HTERT RPE-1 (cell line): ENCODE results near the gene LAMB1.

Experiments used
- in situ Hi-C: fragments of 300-500 bp; cut with MboI; formaldehyde crosslinking; loops from 4 replicates; pipeline ENCODE4 v1.14.3; 2020; ENCODE audit warnings: low sequenced_read_pairs

LAMB1 gene

DNA sequence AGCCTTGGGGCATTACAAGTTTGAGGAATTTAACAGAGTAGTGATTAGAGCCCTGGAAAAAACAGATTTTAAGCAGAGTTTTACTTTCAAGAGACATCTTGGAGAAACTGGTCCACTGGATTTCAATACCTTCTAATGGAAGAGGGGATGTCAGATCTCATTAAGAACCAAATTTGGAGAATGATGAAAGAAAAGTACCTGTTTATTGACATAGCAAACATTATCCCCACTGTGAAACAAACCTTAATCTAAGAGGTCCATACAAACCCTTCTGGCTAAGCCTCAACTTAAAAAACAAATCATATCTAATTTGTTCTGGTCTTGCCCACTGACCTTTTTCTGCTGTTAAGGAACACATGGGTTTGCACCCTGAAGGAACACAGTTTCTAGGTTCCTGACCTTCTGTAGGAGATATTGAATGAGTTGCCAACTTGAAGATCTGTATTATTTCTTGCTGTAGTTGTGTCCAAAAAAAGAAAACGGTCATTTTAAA lies 53.5 kb downstream of the LAMB1 start:
- in situ Hi-C loops, result no loop called here

DNA sequence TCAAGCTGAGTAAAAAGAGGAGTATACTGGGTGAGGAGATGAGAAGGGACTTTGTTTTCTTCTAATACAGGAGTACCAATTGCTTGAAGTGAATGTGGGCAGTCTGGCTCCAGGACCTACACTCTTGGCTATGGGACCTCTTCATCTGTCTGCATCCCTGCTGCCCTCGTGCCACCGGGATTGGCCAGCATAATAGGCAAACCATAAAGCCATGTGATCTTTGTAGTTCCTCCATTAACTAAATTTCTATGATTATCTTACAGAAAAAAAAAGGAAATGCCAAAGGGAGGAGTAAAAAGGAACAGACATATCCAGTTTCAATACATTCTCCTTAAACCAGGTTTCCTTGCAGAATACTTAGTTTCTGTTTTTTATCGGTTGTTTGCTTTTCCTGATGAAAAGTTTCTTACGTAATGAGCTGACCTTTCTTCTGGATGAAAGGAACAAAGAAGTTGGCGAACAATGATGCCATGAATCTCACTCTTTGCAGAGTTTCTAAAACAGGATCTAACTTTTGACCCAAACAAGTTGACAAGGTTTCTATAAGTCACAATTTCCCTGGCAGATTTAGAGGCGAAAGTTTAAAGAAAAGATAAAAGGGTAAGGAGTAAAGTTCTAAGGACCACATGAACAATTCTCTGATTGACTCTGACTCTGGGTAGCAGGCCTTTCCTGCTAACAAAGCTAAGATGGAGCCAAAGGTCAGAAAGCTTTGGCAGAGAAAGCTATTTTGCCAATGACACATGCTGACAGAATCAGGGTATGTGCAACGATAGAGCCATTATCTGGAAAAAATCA lies 54.1 kb downstream of the LAMB1 start:
- in situ Hi-C loops, result no loop called here

DNA sequence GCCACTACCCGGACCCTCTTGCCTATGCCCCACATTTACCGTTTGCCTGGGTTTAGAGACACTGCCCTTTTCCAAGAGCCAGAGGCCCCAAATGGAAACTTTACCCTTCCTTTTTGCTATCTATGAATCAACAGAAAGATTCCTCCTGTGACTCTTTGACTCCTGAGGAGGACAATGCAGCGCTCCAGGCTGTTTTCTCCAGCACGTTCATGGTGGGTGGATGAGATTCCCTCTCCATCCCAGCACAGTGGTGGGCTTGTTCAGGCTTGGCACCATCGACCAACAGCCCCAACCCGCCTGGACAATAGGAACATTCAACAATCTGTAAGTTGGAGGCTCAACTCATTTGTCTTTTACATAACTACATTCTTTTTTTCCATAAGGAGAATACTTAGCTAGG lies 56.1 kb downstream of the LAMB1 start:
- in situ Hi-C loops, result no loop called here

DNA sequence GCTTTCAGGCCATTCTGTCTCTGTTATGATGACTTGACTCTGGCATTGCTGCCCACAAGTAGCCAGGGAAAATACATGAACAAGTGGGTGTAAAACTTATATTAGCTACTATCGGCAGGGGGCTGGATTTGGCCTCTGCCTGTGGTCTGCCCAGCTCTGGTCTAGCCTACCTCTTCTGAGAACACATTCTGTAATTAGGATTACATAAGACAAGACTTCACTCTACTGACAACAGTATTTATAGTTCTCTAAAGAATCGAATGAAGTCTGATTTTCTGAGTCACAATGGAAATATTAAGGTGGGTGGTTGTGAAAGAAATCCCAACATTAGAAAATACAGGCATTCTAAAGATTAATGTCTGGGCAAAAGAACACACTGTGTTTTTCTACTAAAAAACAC lies 56.5 kb downstream of the LAMB1 start:
- in situ Hi-C loops, result no loop called here

DNA sequence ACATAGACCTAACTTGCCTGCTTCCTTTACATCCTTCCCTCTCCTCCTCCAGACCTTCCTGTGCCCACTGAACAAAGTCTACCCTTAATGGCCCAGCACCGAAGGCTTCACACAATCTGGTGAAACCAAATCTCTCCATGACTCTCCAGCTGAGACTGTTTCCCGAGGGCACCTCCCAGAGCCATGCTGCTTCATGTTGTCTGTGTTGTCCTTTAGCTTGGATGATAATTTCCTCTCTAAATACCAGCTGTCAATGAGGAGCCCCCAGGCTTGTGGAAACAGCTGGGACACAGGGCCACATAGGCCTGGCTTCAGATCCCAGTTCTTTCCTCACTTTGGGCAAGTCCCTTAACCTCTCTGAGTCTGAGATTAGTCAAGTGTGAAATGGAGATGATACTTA lies 57.6 kb downstream of the LAMB1 start:
- in situ Hi-C loops, result no loop called here

DNA sequence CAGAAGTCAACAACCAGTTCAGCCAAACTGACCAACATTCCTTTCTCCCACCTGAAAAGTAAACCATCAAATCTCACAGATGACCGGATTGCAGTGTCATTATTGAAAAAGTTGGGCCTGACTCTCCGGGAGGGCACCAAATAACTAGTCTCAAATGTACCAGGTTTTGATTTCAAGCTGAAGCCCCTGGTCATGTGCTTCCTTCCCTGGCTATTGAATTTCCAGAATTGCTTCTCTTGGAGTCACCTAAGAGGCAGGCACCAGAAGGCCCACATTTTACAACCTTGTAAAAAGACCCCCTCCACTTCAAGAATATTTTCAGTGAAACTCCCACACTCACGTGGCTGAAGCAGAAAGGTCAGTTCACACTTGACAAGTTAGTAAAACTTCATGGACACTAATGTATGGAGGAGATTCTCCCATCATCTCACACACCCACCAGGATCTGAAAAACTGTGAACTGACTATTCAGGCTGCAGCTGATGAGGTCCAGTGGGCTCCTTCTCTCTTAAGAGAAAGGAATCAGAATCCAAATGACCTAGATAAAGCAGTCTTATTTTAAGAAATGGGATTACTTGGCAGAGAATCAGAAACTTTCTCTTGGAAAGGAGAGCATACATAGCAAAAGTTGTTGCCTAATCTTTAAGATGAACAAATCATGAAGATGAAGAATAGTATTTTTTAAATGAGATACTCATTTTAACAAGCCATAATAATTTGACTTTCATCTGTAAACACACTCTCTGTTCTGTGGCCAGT lies 58.4 kb downstream of the LAMB1 start:
- in situ Hi-C loops, result no loop called here

DNA sequence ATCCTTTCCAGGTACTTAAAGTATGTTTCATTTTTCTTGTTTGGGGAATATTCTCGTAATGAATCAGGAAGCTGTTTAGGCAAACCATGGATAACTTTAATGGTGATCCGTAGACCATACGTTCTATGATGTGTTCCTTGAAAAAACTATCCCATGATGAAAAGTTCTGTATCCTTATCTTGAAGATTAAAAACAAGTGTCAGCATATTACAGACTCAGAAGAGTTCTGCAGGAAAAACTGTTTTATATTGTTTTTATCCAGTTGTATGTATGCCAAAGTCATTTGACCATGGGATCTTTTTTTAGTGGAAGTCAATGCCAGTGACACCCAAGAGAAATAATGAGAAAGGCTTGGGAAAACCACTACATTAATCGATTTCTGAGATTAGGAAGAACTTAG lies 59.9 kb downstream of the LAMB1 start:
- in situ Hi-C loops, result no loop called here

DNA sequence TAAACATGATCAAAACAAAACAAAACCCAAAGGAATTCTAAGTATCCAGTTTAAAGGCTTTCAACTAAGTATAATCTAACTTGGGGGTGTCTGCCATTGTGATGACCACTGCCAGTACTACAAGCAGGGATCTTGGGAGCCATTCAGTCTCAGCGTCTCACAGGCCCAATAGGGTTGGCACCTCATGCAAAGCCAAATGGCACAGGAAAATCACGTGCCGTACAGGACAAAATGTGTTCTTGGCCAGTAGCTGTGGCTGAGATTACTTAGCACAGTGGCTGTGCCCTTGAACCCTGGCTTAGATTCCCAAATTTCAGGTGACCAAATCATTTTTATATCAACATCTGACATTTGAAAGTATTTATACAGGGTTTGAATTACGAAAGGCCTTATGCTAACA lies 62.0 kb downstream of the LAMB1 start:
- in situ Hi-C loops, result no loop called here

DNA sequence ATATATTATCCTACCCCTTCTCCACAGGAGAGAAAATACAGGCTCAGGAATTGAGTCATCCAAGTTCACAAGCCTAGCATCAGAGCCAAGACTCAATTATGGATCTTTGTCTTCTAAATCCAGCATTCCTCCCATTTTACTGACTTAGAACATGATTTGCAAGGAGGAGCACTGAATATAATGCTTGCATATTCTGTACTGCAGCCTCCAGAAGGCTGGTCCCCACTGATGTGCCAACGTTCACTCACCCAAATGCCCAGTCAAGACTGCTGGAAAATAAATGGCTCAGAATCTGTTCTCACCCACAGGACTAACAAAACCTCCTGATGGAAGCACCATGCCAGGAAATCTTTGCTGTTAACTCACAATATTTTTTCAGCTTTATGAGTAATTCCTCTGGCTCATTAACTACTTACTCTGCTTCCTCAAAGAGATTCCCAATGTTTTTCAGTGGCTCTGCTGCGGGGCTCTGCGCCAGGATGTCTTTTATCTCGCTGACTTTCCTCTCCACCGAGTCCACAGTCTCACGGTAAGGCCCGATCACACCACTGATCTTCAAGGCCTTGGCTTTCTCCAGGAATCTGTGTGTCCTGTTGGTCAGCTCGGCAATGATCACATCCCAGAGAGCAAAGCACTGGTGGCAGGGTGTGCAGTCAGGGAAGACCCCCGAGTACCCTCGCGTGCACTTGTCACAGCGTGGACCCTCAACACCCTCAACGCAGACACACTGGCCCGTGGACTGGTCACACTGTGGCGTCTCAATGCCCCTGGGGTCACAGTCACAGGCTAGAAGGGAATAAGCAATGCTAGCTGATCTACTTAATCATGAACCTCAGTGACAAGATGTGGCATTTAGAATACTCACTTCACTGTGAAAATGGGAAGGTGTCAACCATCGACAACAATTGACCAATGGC lies 63.1 kb downstream of the LAMB1 start:
- in situ Hi-C loops, result no loop called here

DNA sequence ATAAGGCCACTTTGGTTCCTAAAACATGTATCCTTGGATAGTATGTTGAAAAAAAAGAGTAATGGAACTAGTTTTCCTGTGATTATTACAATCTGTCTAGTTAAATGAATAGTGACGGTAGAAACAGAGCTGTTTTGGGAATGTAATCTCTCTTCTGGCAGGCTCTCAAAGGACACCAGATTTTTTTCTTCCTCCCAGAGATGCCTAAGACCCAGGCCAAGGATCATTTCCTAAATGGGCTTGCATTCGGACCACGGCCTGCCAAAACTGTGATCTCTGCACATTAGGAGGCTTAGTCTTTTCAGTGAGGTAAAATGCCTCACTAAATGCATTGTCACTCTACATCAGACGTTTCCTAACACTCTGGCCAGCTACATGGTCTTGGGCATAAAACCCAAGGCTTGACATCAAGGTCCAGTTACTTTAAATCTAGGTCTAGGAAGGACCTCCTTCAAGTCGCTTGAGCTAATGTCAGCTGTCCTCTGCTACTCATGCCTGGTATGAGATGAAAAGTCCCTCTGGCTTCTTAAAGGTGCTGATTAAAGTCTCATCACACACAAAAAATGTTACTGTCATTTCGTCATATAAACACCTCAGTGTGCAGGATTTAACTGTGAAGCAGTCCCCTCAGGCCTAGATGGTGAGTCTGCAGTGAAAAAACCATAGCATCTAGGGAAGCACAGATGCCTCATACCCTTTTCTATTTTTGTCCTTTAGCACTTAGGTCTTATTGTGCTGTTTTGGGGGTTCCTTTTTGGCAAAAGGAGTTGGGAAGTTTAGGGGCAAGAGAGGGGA lies 64.3 kb downstream of the LAMB1 start:
- in situ Hi-C loops, result no loop called here

DNA sequence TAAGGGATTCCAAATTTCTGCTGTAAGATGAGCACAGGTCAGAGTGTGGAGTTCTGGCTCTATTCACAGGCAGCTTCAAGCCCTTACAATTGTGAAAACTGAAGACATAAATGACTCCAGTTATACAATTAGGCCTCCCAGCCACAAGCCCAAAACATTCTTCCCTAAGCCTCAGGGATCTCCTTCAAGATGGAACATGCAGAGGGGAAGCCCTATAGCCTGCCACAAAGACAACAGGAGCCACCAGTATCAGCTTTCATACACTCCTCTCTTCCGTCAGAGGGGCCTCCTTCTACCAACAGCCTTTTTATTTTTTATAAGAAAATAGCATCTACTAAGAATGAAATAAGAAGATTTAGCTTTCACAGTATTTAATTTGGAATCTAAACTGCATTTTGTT lies 65.4 kb downstream of the LAMB1 start:
- in situ Hi-C loops, result no loop called here

DNA sequence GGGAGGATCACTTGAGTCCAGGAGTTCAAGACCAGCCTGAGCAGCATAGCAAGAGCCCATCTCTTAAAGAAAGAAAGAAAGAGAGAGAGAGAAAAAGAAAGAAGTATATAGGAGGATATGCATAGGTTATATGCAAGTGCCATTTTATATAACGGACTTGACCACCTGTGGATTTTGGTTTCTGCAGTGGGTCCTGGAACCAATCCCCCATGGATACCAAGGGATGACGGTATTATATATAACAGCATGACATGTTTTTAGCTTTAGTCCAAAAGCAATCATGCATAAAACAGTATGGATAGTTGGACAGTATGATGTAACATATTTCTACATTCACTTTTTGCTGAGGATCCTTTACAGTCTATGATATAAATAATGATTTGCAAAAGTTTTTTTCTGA lies 66.6 kb downstream of the LAMB1 start:
- in situ Hi-C loops, result no loop called here

DNA sequence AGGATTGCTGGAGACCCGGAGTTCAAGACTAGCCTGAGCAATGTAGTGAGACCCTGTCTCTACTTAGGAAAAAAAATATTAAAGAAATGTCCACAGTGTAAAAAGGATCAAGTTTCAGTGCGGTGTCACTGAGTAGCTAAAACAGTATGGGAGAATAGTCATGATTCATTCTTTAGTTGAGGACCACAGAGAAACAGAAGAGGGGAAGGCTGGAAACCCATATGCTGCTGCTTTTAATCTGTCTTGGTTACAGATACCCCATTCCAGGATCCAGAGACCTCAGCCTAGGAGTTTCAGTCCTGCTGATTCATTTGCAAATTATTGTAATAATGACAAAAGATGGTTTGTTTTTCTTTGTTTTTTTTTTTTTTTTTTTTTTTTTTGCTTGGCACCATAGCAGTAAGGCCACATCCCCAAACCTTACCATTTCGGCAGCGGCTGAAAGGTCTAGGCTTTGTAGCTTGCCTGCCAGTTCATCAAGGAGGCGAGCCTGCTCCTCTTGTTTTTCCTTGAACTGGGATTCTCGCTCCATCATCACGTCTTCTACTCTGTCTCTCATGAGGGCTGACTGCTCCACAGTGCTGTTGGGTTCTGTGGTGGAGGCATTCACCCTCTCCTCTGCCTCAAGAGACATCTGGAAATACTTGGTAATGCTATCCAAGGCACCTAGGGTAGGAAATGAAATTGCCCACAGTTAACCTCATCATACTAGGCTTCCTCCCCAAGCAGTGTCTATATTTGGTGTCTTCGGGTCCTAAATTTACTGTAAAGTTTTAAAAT lies 67.8 kb downstream of the LAMB1 start:
- in situ Hi-C loops, result no loop called here

DNA sequence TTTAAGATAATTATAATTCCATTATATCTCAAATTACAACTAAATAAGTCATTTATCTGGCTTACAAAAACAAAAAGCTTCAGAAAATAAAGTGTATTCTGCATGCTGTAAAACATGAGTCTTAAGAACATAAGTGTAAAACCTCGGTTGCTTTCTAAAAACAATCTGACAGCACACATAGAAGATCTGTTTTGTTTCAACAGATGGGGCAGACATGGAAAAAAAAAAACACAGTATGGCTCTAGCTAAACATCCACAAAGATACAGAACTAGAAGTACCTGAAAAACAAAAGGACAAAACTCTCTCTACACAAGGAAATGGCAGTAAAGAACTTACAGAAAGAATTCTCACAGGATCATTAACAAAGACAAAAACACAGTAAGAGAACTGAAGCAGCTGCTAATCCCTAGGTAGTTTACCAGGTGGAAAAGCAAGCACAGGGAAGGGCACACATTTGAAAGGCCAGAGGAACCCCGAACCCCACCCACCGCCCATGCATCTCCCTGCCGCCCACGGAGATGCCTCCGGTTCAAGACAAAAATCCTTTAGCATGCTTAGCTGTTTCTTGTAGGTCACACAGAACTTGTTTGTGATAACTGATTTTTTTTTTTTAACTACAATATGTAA lies 69.5 kb downstream of the LAMB1 start:
- in situ Hi-C loops, result no loop called here

DNA sequence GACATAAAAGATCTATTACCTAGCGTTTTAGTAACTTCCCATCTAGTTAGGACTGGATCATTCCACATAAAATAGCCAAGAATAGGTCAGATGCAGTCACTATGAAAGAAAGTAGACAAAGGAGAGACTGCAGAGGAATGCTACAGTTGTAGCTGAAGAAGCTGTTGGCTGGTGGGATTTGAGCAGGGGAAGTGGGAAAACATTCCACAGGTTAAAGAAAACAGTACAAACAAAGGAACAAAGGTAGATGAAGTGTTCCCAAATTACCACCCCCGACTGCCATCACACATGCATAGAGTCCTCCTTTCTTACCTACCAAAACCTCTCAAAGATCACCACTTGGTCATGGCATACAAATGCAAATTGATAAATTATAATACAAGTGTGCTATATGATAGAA lies 70.2 kb downstream of the LAMB1 start:
- in situ Hi-C loops, result no loop called here

DNA sequence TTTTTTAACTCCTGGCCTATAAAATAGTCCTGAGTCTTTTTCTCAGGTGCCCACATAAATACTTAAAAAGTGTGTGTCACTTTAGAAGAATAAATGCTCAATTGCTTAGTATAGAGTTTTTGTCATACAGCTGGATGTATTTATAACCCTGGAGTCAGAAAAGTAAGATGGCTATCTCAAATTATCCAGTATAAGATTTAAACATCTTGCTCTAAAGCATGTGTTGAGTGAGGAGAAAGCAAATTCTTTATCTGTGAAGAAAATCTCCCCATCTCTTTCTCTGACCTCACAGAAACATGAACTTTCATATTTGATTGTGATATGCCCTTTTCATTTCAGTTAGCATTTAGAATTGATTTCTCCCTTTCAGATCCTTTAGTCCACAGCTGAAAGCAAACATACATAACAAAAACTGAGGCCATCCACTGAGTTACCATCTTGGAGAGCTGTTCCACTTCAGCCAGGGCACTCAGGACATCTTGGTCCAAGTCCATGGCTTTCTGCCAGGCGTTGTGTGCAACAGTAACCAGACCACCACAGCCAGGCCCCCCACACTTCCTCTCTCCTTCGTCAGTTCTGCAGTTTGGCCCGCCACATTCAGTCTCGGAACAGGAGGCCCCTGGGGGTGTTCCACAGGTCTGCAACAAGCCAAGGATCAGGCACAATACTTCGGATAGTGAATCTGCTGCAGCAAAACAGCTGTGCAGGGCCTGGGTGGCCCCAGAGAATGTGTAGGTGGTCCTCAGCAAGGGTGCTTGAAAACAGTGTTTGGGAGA lies 71.0 kb downstream of the LAMB1 start:
- in situ Hi-C loops, result no loop called here

DNA sequence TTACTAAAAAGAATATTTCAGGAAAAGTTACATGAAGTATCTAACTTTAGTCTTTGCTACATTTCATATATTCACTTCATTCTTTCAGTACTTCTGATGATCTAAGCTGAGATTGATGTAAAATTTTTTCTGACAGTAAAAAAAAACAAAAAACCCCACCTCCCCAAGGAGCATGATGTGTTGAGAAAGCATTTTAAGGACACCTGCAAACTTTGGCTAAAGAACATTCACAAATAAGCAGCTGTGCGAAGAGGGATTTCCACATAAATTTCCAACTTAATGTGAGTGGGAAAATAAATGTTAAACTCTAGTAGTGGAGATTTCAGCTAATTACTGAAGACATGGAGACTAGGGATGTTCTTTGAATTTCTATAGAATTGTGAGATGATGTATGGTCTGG lies 76.5 kb downstream of the LAMB1 start:
- in situ Hi-C loops, result no loop called here

DNA sequence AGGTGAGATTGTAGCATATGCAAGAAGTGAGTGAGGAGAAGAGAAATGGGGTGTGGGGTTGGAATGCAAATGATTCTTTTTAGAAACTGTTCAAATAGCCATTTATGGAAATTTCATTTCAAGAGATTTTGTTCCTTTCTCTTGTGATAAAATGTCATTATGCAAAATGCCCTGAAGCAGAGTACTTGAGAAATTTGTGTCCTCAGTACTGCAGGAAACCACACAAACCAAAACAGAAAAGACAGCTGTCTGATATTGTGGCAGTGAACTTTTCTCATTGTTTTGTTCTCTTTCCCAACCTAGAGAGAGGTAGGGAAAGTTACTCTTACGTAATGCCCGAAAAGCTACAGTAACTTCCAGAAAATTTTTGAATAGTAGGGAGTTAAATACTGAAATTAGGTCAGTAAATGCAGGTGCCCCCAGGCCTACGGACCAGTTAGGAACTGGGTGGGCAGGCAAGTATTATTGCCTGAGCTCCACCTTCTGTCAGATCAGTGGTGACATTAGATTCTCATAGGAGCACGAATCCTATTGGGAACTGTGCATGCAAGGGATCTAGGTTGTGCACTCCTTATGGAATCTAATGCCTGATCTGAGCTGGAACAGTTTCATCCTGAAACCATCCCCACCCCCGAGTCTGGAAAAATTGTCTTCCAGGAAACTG lies 78.0 kb downstream of the LAMB1 start:
- in situ Hi-C loops, result no loop called here
